ENCODE data around the gene CCDC88B. TPM values are rescaled to one million over a fixed set of nuclear protein-coding genes. Genes with fewer than 3 reads are reported as not detected.

The CCDC88B gene
- total and polyA plus RNA-seq, 9 of the 15 experiments (the other 6 are each of a cell fraction or from before 2014, with no cell fraction given) = 0.13 to 18.1 (median 7.9) TPM

DNA sequence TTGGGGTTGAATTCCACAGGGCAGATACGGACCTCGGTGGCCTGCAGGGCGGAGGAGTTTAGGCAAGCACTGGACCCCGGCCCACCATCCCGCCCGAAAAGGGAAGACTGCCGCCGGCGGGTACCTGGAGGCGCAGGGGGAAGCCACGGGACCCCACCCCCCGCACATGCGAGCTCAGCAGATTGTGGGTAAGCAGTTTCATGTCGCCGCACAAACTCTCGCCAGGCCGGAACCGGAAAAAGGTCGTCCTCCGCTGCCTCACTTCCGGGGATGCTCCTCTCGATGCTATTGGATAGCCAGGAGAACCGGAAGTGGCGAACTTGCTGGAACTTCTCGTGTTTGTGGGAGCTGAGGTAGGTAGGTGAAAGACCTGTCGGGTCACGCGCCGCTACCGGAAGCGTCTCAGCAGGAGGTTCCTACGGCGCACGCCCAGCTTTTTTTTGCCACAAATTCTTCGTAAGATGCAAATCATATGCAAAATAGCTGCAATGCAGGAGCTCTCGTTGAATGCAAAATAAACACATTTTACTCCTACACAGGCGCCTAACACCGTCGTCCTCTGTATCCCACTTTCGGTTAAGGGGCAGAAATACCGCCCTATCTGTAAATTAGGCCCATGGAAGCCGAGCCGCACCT lies 22.6 kb upstream of the CCDC88B start, which contains the start of gene TRMT112 (continued):
- TF ChIP-seq, protein P1, sequence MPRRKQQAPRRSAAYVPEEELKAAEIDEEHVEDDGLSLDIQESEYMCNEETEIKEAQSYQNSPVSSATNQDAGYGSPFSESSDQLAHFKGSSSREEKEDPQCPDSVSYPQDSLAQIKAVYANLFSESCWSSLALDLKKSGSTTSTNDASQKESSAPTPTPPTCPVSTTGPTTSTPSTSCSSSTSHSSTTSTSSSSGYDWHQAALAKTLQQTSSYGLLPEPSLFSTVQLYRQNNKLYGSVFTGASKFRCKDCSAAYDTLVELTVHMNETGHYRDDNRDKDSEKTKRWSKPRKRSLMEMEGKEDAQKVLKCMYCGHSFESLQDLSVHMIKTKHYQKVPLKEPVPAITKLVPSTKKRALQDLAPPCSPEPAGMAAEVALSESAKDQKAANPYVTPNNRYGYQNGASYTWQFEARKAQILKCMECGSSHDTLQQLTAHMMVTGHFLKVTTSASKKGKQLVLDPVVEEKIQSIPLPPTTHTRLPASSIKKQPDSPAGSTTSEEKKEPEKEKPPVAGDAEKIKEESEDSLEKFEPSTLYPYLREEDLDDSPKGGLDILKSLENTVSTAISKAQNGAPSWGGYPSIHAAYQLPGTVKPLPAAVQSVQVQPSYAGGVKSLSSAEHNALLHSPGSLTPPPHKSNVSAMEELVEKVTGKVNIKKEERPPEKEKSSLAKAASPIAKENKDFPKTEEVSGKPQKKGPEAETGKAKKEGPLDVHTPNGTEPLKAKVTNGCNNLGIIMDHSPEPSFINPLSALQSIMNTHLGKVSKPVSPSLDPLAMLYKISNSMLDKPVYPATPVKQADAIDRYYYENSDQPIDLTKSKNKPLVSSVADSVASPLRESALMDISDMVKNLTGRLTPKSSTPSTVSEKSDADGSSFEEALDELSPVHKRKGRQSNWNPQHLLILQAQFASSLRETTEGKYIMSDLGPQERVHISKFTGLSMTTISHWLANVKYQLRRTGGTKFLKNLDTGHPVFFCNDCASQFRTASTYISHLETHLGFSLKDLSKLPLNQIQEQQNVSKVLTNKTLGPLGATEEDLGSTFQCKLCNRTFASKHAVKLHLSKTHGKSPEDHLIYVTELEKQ (CRISPR knock-in tag; IDR thresholded peaks at IDR 0.05) = no peak
- TF ChIP-seq ELF4 (CRISPR knock-in tag; IDR thresholded peaks at IDR 0.05) (no peak), MITF (IDR thresholded peaks at IDR 0.05) (peak; percentile 93; the same call in 1 of the 2 replicates), ZNF778 (CRISPR knock-in tag; IDR thresholded peaks at IDR 0.05) (no peak), NFIC (IDR thresholded peaks at IDR 0.05) (peak; percentile 71; the same call in 1 of the 2 replicates), ETV1 (tag; conservative IDR thresholded peaks at IDR 0.05; ENCODE audit: low read depth) (peak; percentile 95), POLR2AphosphoS2 (IDR thresholded peaks at IDR 0.05; ENCODE audit: low read length) (peak; percentile 34), ZNF511 (CRISPR knock-in tag; IDR thresholded peaks at IDR 0.05) (peak; percentile 55; the same call in 1 of the 2 replicates), KDM4B (IDR thresholded peaks at IDR 0.05; ENCODE audit: borderline replicate concordance in 2 of 2, low read depth in 1 of 2) (peak in 1 of 2 experiments; percentile 86; a peak in 2 of 4 replicates), FOSL1 (tag; conservative IDR thresholded peaks at IDR 0.05) (peak; percentile 22; the same call in 1 of the 2 replicates), PHF8 (IDR thresholded peaks at IDR 0.05; ENCODE audit: borderline replicate concordance, low read length) (peak; percentile 81), ZSCAN29 (IDR thresholded peaks at IDR 0.05) (no peak), SMAD1 (IDR thresholded peaks at IDR 0.05; ENCODE audit: low read depth, low read length, partially characterized antibody) (peak; percentile 11), MBD2 (IDR thresholded peaks at IDR 0.05; ENCODE audit: borderline replicate concordance, low read depth) (peak; percentile 63; the same call in 1 of the 2 replicates), BHLHE40 (IDR thresholded peaks at IDR 0.05; ENCODE audit: low read length) (peak; percentile 90), ASH1L (IDR thresholded peaks at IDR 0.05; ENCODE audit: borderline replicate concordance, low read depth, partially characterized antibody) (peak; percentile 69), ZNF77 (CRISPR knock-in tag; IDR thresholded peaks at IDR 0.05) (0 out of 2 replicates have a peak, but pooled peaks have one; percentile 54), TFAP4 (CRISPR knock-in tag; IDR thresholded peaks at IDR 0.05; ENCODE audit: borderline replicate concordance) (peak; percentile 35; the same call in 1 of the 2 replicates), POLR2H (tag; IDR thresholded peaks at IDR 0.05; ENCODE audit: low read depth) (peak; percentile 78)
- TF ChIP-seq, protein P2, sequence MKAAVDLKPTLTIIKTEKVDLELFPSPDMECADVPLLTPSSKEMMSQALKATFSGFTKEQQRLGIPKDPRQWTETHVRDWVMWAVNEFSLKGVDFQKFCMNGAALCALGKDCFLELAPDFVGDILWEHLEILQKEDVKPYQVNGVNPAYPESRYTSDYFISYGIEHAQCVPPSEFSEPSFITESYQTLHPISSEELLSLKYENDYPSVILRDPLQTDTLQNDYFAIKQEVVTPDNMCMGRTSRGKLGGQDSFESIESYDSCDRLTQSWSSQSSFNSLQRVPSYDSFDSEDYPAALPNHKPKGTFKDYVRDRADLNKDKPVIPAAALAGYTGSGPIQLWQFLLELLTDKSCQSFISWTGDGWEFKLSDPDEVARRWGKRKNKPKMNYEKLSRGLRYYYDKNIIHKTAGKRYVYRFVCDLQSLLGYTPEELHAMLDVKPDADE (conservative IDR thresholded peaks at IDR 0.05; ENCODE audit: control insufficient read depth, low read depth, low read length) = peak; percentile 43; the same call in 1 of the 2 replicates
